Activated CD8-positive, alpha-beta T cell treated with anti-CD3 and anti-CD28 coated beads for 36 hours (primary cell): ENCODE measurements around the gene SLC9A5. TPM values are rescaled to one million over a fixed set of nuclear protein-coding genes. Genes with fewer than 3 reads are reported as not detected.
A peak's percentile ranks its signal among the peaks of the same experiment; 100 is the strongest.

Source experiments
- ATAC-seq: fragments of 200-7000 bp; cut with Tn5 transposase; one replicate; pipeline ENCODE4 v1.10.0; 2021; ENCODE audit warnings: mild to moderate bottlenecking, moderate library complexity
- CTCF ChIA-PET: fragments of 350-600 bp; sonication (Branson Sonifier 250); formaldehyde crosslinking; loops from one replicate; lab custom pipeline; 2021; ENCODE audit warnings: antibody characterized with exemption; lab: Charles Lee
- POLR2A ChIA-PET: fragments of 350-600 bp; sonication (Branson Sonifier 250); formaldehyde crosslinking; loops from one replicate; lab custom pipeline; 2021; ENCODE audit warnings: antibody characterized with exemption; lab: Charles Lee
- DNase-seq: peaks from one replicate; pipeline ENCODE4 v3.0.0-alpha.2; 2020
- H3K27ac Mint-ChIP-seq: one replicate; pipeline ENCODE4 v1.8.0; 2021; ENCODE audit warnings: mild to moderate bottlenecking, mixed read lengths
- H3K27me3 Mint-ChIP-seq: one replicate; pipeline ENCODE4 v1.8.0; 2021; ENCODE audit warnings: mixed read lengths
- H3K36me3 Mint-ChIP-seq: one replicate; pipeline ENCODE4 v1.8.0; 2021; ENCODE audit warnings: low read depth, mixed read lengths
- H3K4me1 Mint-ChIP-seq: one replicate; pipeline ENCODE4 v1.8.0; 2021; ENCODE audit warnings: low read depth, mixed read lengths
- H3K4me3 Mint-ChIP-seq: one replicate; pipeline ENCODE4 v1.8.0; 2021; ENCODE audit warnings: mild to moderate bottlenecking, moderate library complexity, mixed read lengths
- H3K9me3 Mint-ChIP-seq: one replicate; pipeline ENCODE4 v1.8.0; 2021; ENCODE audit warnings: mixed read lengths
- CTCF ChIP-seq: fragments of 200-600 bp; IDR thresholded peaks from one replicate; pipeline ENCODE4 v1.8.0; 2022; ENCODE audit warnings: antibody characterized with exemption, mild to moderate bottlenecking
- intact Hi-C: fragments of 100-400 bp; cut with micrococcal nuclease; formaldehyde crosslinking; loops from one replicate; pipeline ENCODE4 v1.10.0; 2022
- total RNA-seq, 2 experiments: library from RNA; stranded (reverse); gene quantifications; one replicate each; pipeline ENCODE4 v1.2.3, GENCODE V29; 2021

Gene SLC9A5
- total RNA-seq, 2 experiments from 2014 or later, result 7.7 to 8.1 TPM

DNA sequence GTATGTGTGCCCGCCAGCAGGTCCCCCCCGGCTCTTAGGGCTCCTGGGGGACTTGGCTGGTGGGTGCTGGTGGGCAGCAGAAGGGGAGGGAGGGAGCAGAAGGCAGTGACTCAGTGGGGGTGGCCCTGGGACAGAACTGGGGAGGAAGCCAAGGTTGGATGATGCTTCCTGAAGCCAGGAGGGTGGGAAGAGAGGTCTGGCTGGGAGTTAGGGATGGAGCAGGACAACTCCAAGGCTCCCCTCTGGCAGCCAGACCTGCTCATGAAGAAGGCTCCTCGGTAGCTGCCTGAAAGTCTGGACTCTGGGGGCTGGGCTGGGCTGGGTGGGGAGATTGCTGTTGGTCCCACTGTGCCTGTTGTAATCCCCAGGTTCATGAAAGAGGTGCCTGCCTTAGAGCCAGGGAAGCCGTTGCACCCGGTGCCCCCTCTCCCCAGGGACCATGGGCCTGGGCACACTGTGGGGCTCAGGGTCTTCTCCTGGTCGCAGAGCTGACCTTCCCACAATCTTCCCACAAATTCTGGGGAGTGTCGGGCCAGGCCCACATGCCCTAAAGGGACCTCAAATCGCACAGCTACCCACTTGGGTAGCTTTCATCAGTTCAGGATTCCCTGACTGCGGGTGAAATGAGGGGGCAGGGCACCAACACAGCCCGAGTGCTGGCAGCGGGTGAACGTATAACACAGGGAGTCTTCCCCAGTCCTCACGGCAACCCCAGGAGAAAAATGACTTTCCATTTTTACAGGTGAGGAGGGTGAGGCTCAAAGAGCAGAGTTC is 29.4 kb downstream of the SLC9A5 start:
- no peak for DNase-seq
- peaks cover 18% of the 10 kb centered on the region for H3K4me1 Mint-ChIP-seq
- H3K27ac Mint-ChIP-seq, result peak overlapping the region; percentile 90
- no peaks in the 10 kb centered on the region for H3K9me3 Mint-ChIP-seq
- peak overlapping the region; percentile 89 for H3K4me3 Mint-ChIP-seq
- intact Hi-C loops, result loop anchor here (5.0 kb wide), 1 partner anchor 49 kb away; the partner anchor contains the start of genes KCTD19 and LRRC36
- H3K27me3 Mint-ChIP-seq, result no peaks in the 10 kb centered on the region
- POLR2A ChIA-PET, result interaction anchor here (0.6 to 2.1 kb wide), 6 partner anchors 10 to 270 kb away, joined by 3 to 7 read pairs (median 3); partner anchors contain the start of gene SLC9A5
- CTCF ChIA-PET, result interaction anchor here (0.6 to 2.0 kb wide), 27 partner anchors 9 to 202 kb away, joined by 3 to 10 read pairs (median 3); partner anchors contain the start of genes ATP6V0D1, KCTD19, LRRC36 and TMEM208
- TF ChIP-seq CTCF, result no peak
- H3K36me3 Mint-ChIP-seq, result peaks cover 24% of the 10 kb centered on the region
- ATAC-seq, result no peak

- no peak for TF ChIP-seq CTCF
- intact Hi-C loops, result loop anchor here (5.0 kb wide), 1 partner anchor 48 kb away; the partner anchor contains the start of genes KCTD19 and LRRC36
- H3K27ac Mint-ChIP-seq, result peak overlapping the region; percentile 90
- DNase-seq, result peak; percentile 74
- H3K9me3 Mint-ChIP-seq, result no peaks in the 10 kb centered on the region
- H3K36me3 Mint-ChIP-seq, result peaks cover 22% of the 10 kb centered on the region
- POLR2A ChIA-PET, result interaction anchor here (0.6 to 1.1 kb wide), 4 partner anchors 31 to 269 kb away, joined by 3 to 4 read pairs (median 3); partner anchors contain the start of gene SLC9A5
- CTCF ChIA-PET, result interaction anchor here (0.6 to 2.0 kb wide), 21 partner anchors 9 to 202 kb away, joined by 3 to 10 read pairs (median 4); partner anchors contain the start of genes ATP6V0D1, KCTD19, LRRC36 and TPPP3
- H3K4me3 Mint-ChIP-seq, result peak overlapping the region; percentile 89
- H3K4me1 Mint-ChIP-seq, result peaks cover 18% of the 10 kb centered on the region
- ATAC-seq, result peak; percentile 65
- H3K27me3 Mint-ChIP-seq, result no peaks in the 10 kb centered on the region
Measured at GRCh38 chr16:67278773-67279295, 30.1 kb downstream of the SLC9A5 start.

- Mint-ChIP-seq H3K27ac (peak within 1 kb of the TSS; percentile 90), H3K9me3 (no peaks in the 10 kb centered on the region), H3K27me3 (no peaks in the 10 kb centered on the region), H3K4me1 (peaks cover 18% of the 10 kb centered on the region), H3K4me3 (peak within 1 kb of the TSS; percentile 89), H3K36me3 (peaks cover 22% of the 10 kb centered on the region)
- ChIA-PET POLR2A (interaction anchor here (0.6 to 1.1 kb wide), 2 partner anchors 31 to 268 kb away, joined by 3 to 4 read pairs; partner anchors contain the start of gene SLC9A5), CTCF (interaction anchor here (1.0 to 1.9 kb wide), 20 partner anchors 10 to 164 kb away, joined by 3 to 10 read pairs (median 4); partner anchors contain the start of genes SLC9A5 and TPPP3)
- intact Hi-C loops, result loop anchor here (5.0 kb wide), 1 partner anchor 48 kb away; the partner anchor contains the start of genes KCTD19 and LRRC36
- DNase-seq, result peak; percentile 87
- peak; percentile 86 for TF ChIP-seq CTCF
- peak; percentile 94 for ATAC-seq
Measured at GRCh38 chr16:67279296-67280089, 30.7 kb downstream of the SLC9A5 start, which contains the start of gene PLEKHG4. Gene PLEKHG4, plus strand, starts transcription at chr16:67279532. Its CDS starts 513 bp downstream, at chr16:67280045.

DNA sequence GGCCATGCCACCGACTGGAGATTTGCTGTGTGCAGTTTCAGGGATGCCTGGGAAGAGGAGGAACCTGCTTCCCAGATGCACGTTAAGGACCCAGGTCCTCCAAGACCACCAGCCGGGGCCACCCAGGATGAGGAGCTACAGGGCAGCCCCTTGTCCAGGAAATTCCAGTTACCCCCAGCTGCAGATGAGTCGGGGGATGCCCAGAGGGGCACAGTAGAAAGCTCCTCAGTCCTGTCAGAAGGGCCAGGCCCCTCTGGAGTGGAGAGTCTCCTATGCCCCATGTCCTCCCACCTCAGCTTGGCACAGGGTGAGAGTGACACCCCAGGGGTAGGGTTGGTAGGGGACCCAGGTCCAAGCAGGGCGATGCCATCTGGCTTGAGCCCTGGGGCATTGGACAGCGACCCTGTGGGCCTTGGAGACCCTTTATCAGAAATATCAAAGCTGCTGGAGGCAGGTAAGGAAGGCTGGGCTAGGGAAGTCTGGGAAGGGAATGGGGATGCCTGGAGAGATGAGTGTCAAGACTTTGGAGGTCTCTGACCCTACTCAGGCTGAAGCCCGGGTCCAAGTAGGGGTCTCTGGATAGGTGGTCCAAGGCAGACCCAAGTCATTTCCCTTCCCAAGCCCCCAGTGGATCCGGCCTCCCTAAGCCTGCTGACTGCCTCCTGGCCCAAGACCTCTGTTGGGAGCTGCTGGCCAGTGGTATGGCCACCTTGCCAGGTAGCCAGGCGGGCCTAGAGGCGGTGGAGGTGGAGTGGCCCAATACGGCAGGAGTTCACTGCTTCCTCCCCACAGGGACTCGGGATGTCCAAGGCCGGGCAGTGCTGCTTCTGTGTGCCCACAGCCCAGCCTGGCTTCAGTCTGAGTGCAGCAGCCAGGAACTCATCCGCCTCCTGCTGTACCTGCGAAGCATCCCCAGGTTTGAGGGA is 31.6 kb downstream of the SLC9A5 start:
- ATAC-seq, result no peak
- DNase-seq, result no peak
- POLR2A ChIA-PET, result interaction anchor here (0.5 to 2.0 kb wide), 3 partner anchors 10 to 20 kb away, joined by 3 to 4 read pairs (median 3); no protein-coding TSS in a partner anchor
- peak overlapping the region; percentile 89 for H3K4me3 Mint-ChIP-seq
- peaks cover 20% of the 10 kb centered on the region for H3K36me3 Mint-ChIP-seq
- CTCF ChIA-PET, result interaction anchor here (1.0 to 1.9 kb wide), 8 partner anchors 20 to 148 kb away, joined by 3 to 7 read pairs (median 4); partner anchors contain the start of gene SLC9A5
- no peaks in the 10 kb centered on the region for H3K9me3 Mint-ChIP-seq
- peaks cover 16% of the 10 kb centered on the region for H3K4me1 Mint-ChIP-seq
- intact Hi-C loops, result no loop called here
- TF ChIP-seq CTCF, result no peak
- no peak overlapping the region for H3K27ac Mint-ChIP-seq
- H3K27me3 Mint-ChIP-seq, result no peaks in the 10 kb centered on the region
